ENCODE results near the gene GOLGA3.

GOLGA3 gene

DNA sequence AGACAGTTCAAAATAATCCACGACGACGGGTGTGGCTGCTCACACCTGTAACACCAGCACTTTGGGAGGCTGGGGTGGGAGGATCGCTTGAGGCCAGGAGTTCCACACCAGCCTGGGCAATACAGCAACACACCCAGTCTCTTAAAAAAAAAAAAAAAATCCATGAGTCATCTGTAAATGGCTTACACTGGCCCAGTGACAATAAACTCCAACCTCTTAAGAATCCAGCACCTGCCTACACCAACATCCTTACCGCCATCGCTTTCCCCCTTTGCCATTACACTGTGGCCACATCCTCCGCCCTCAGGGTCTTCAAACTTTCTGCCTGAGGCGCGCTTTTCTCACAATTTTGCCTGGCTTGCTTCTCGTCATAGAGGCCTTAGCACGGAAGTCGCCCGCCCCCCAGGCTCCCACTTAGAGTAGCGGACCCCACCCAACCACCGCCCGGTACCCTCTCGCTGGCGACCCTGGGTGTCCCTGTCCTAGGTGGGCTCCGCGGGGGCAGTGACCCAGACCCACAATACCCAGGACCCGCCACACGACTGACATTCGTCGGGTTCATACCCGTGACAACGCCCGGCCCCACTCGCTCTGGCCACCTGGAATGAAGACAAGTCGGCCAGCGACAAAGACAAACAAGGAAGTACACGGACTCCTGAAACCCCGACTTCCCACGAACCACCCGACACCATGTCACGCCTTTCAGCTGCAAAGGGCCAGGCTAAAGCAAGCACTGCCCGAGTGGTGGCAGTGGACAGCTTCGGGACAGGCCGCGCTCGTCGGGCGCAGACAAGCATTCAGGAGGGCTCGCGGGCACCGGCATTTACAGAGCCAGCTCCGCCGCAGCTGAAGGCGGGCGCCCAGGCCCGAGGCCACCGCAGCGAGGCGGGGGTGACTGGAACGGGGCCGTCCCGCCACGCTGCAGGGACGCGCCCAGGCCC is 636 bp downstream of the GOLGA3 start:
- TF ChIP-seq, protein P1, sequence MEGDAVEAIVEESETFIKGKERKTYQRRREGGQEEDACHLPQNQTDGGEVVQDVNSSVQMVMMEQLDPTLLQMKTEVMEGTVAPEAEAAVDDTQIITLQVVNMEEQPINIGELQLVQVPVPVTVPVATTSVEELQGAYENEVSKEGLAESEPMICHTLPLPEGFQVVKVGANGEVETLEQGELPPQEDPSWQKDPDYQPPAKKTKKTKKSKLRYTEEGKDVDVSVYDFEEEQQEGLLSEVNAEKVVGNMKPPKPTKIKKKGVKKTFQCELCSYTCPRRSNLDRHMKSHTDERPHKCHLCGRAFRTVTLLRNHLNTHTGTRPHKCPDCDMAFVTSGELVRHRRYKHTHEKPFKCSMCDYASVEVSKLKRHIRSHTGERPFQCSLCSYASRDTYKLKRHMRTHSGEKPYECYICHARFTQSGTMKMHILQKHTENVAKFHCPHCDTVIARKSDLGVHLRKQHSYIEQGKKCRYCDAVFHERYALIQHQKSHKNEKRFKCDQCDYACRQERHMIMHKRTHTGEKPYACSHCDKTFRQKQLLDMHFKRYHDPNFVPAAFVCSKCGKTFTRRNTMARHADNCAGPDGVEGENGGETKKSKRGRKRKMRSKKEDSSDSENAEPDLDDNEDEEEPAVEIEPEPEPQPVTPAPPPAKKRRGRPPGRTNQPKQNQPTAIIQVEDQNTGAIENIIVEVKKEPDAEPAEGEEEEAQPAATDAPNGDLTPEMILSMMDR (IDR thresholded peaks at IDR 0.05; ENCODE audit: extremely low read depth, insufficient read depth, missing control alignments): no peak
- peak; percentile 67 for DNase-seq (ENCODE audit: low spot score)
- in situ Hi-C loops (cut with MboI; ENCODE audit: low pct_unique_long_range_greater_than_20kb, low sequenced_read_pairs, unreplicated experiment): no loop called here

DNA sequence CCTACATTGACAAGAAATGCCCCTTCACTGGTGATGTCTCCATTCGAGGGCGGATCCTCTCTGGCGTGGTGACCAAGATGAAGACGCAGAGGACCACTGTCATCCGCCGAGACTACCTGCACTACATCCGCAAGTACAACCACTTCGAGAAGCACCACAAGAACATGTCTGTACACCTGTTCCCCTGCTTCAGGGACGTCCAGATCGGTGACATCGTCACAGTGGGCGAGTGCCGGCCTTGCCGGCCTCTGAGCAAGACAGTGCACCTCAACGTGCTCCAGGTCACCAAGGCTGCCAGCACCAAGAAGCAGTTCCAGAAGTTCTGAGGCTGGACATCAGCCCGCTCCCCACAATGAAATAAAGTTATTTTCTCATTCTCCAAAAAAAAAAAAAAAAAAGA is 2.8 kb downstream of the GOLGA3 start:
- no peak for DNase-seq (ENCODE audit: low spot score)
- in situ Hi-C loops (cut with MboI; ENCODE audit: low pct_unique_long_range_greater_than_20kb, low sequenced_read_pairs, unreplicated experiment): no loop called here
- TF ChIP-seq, protein P1 (IDR thresholded peaks at IDR 0.05; ENCODE audit: extremely low read depth, insufficient read depth, missing control alignments): no peak

DNA sequence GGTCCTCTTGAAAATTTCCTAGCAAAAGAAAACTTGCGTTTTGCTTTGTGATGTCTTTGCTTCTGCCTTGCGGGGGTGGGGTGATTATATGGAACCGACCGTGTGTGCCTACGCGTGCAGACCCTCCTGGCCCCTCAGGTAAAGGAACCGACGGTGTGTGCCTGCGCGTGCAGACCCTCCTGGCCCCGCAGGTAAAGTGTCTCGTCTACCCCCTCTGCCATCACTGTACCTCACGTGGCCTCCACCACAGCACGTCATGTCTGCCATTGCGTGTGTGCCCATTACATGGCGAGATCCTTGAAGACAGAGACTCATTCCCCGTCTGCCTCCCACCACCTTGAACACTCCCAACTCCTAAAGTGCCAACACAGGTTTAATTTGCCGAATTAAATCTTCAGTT is 3.6 kb downstream of the GOLGA3 start:
- TF ChIP-seq, protein P1 (IDR thresholded peaks at IDR 0.05; ENCODE audit: extremely low read depth, insufficient read depth, missing control alignments): no peak
- in situ Hi-C loops (cut with MboI; ENCODE audit: low pct_unique_long_range_greater_than_20kb, low sequenced_read_pairs, unreplicated experiment): no loop called here
- no peak for DNase-seq (ENCODE audit: low spot score)

DNA sequence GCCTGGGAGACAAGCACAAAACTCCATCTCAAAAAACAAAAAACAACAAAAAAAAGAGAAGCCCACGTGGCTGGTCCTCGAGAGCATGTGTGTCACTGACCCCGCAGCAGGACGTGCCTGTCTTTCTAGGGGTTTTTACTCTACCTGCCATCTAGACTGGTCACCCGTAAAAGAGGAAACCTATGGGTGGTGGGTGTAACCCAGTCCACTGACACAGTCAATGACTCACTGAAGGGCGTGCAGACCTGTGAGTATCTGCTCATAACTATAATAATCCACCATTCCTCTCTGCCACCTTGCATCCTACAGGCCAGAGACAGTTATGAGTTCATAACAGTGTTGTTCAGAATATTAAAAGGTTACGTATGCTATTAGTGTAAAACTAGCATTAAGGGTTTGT is 4.6 kb downstream of the GOLGA3 start:
- TF ChIP-seq, protein P1 (IDR thresholded peaks at IDR 0.05; ENCODE audit: extremely low read depth, insufficient read depth, missing control alignments): no peak
- in situ Hi-C loops (cut with MboI; ENCODE audit: low pct_unique_long_range_greater_than_20kb, low sequenced_read_pairs, unreplicated experiment): no loop called here

DNA sequence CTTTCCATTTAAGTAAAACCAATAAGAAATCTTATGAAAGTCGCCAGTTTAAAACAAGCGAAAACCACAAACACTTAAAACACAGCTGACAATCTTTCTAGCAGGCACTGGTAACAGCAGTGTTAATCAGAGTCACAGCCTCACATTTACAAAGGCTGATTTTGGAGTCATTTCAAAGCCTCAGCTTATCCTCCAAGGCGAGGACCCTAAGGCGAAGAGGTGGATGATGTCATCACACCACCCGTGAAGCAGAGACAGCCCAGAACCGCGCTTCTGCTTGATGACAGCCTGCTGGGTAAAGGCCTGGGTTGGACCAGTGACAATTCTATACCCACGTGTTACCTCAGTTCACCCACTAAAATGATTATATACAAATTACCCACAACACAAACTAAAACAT is 10.1 kb downstream of the GOLGA3 start:
- no peak for DNase-seq (ENCODE audit: low spot score)
- TF ChIP-seq, protein P1 (IDR thresholded peaks at IDR 0.05; ENCODE audit: extremely low read depth, insufficient read depth, missing control alignments): no peak
- in situ Hi-C loops (cut with MboI; ENCODE audit: low pct_unique_long_range_greater_than_20kb, low sequenced_read_pairs, unreplicated experiment): no loop called here

More for the DNA sequence above, 4.6 kb downstream of the GOLGA3 start:
- no peak for DNase-seq (ENCODE audit: low spot score)

DNA sequence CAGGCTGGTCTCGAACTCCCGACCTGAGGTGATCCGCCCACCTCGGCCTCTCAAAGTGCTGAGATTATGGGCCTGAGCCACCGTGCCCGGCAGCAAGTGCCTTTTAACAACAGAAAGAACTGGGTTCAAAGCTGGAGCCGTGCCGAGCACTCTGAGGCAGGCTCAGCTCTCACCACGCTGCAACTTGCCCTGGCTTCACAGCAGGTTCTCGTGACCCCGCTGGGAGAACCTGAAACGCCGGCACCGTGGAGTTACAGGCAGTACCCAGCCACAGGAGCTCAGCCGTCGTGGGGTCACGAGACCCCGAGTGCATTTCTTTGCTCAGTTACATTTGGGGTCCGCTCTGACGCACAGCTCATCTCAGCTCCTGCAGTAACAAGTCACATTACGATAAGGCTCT is 14.4 kb downstream of the GOLGA3 start:
- TF ChIP-seq, protein P1 (IDR thresholded peaks at IDR 0.05; ENCODE audit: extremely low read depth, insufficient read depth, missing control alignments): no peak
- in situ Hi-C loops (cut with MboI; ENCODE audit: low pct_unique_long_range_greater_than_20kb, low sequenced_read_pairs, unreplicated experiment): no loop called here
- no peak for DNase-seq (ENCODE audit: low spot score)
